ENCODE results near the gene PRR5L.

PRR5L gene

DNA sequence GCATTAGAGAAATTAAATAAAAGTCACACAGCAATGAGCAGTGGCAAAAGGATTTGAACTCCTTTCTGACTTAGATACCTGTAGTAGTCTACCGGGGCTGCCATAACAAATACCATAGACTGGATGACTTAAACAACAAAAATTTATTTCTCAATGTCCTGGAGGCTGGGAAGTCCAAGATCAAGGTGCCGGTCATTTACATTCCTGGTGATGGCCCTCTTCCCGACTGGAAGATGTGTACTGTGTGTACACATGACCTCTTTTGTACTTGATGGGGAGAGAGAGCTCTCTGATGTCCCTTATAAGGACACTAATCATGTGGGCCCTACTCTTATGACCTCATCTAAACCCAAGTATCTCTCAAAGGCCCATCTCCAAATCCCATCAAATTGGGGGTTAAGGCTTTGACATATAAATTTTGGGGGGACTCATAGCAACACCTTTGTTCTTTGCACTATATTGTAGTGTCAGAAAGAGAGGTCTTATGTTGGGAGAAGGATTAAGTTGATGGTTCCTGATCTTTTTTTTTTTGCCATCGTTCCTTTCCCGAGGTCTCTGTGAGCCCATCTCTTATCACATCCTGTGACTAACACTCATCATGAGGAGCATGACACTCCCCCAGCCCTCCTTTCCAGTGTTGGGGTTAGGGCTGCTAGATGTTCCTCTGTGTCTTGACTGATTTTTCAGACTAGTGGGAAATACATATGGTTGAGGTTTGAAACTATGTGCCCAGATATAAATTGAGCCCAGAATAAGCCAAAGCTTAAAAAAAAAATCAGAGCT lies 109.7 kb downstream of the PRR5L start:
- H3K4me3 ChIP-seq (replicated peaks; ENCODE audit: insufficient read depth, low read length), result no peak overlapping the region
- no peak overlapping the region for H3K27ac ChIP-seq (replicated peaks)
- TF ChIP-seq CTCF (IDR thresholded peaks at IDR 0.05; ENCODE audit: insufficient read depth, low read length), result no peak
- TF ChIP-seq SPI1 (IDR thresholded peaks at IDR 0.05; ENCODE audit: borderline replicate concordance, low read depth), result no peak
- no peak for TF ChIP-seq POLR2AphosphoS5 (IDR thresholded peaks at IDR 0.05; ENCODE audit: low read depth)
- no peak for TF ChIP-seq REST (IDR thresholded peaks at IDR 0.05; ENCODE audit: insufficient replicate concordance, low read depth)
- TF ChIP-seq GABPA (IDR thresholded peaks at IDR 0.05; ENCODE audit: low read depth), result no peak
- DNase-seq (ENCODE audit: low read depth in 1 of 2, low spot score in 1 of 2), result no peak
- no peaks in the 10 kb centered on the region for H3K27me3 ChIP-seq (ENCODE audit: insufficient read depth, poor library complexity, severe bottlenecking)

DNA sequence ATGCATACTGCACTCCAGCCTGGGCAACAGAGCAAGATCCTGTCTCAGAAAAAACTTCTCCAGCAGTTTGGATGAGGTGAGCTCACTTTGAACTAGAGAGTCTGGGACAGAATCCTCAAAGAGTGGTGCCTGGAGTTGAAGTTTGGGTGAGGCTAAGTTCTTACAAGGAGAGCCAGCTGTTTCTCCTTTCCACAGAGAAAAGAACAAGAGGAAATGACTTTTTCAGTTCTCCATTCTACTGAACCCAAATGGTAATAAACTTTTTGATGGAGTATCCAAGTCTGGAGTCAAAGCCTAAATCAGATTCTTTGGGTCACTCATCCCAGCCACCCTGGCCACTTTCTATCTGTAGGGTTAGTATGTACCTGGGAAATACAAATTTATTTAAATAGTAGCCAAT lies 111.3 kb downstream of the PRR5L start:
- no peaks in the 10 kb centered on the region for H3K27me3 ChIP-seq (ENCODE audit: insufficient read depth, poor library complexity, severe bottlenecking)

More for the DNA sequence above, 111.3 kb downstream of the PRR5L start:
- no peak for DNase-seq (ENCODE audit: low read depth in 1 of 2, low spot score in 1 of 2)
- no peak for TF ChIP-seq CTCF (IDR thresholded peaks at IDR 0.05; ENCODE audit: insufficient read depth, low read length)
- TF ChIP-seq POLR2AphosphoS5 (IDR thresholded peaks at IDR 0.05; ENCODE audit: low read depth), result no peak
- no peak for TF ChIP-seq REST (IDR thresholded peaks at IDR 0.05; ENCODE audit: insufficient replicate concordance, low read depth)
- TF ChIP-seq GABPA (IDR thresholded peaks at IDR 0.05; ENCODE audit: low read depth), result no peak
- TF ChIP-seq SPI1 (IDR thresholded peaks at IDR 0.05; ENCODE audit: borderline replicate concordance, low read depth), result peak; percentile 53; the same call in 1 of the 2 replicates
- no peak overlapping the region for H3K4me3 ChIP-seq (replicated peaks; ENCODE audit: insufficient read depth, low read length)
- H3K27ac ChIP-seq (replicated peaks), result no peak overlapping the region
